Left cardiac atrium (tissue), 4 donors: ENCODE results near the gene TAS1R3. TPM values are rescaled to one million over a fixed set of nuclear protein-coding genes. Genes with fewer than 3 reads are reported as not detected.
A peak's percentile ranks its signal among the peaks of the same experiment; 100 is the strongest.

Experiments used
- ATAC-seq, 2 donors: fragments of 200-7000 bp; cut with Tn5 transposase; one replicate each; pipeline ENCODE4 v1.9.1; 2020; ENCODE audit warnings: mild to moderate bottlenecking in 2 of 2, moderate library complexity in 2 of 2
- DNase-seq: peaks from one replicate; pipeline ENCODE4 v3.0.0-alpha.2; 2020
- intact Hi-C, 2 donors: fragments of 100-400 bp; cut with DNase I; formaldehyde crosslinking; loops; one replicate each; pipeline versions ENCODE4 v1.14.1 to v1.15.1; 2022 to 2023
- total RNA-seq, 2 donors: library from RNA; stranded (reverse); fragmentation: NEBNext Ultra II Directional; extraction: Animal tissue kit (Norgen Biotek cat#: 25700); gene quantifications; one replicate each; pipeline ENCODE4 v1.2.1, GENCODE V29; 2021
- donor health status: DM: no; HTN: yes; CAD: no.
- donor health status: DM: no; HTN: yes; CAD: no; lungs with severe emphysema.
- donor health status: DM: yes; HTN: yes; CAD: no.
- donor health status: Dilated cardiomyopathy.

The TAS1R3 gene
- total RNA-seq, 2 donors from 2014 or later, result 0.44 to 0.65 TPM

DNA sequence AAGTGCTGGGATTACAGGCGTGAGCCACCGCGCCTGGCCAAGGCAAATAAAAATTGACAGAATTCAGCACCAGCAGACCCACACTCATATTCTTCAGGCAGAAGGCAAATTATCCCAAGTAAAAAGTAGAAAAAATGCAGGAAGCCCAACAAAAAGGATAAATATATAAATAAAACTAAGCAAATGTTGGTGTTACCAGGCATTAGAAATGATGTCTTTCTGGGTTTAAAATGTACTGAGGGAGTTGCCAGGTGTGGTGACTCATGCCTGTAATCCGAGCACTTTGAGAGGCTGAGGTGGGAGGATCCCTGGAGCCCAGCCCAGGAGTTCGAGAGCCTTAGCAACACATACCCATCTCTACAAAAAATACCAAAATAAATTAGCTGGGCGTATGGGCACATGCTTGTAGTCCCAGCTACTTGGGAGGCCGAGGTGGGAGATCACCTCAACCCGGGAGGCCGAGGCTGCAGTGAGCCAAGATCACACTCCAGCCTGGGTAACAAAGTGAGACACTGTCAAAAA lies 12.9 kb upstream of the TAS1R3 start:
- intact Hi-C loops, result no loop called here
- ATAC-seq, result peak; percentile 64 to 84

GRCh38 chr1:1318777-1319645 lies 12.1 kb upstream of the TAS1R3 start:
- DNase-seq (no peak), ATAC-seq (no peak)
- intact Hi-C loops, result no loop called here

More for the DNA sequence above, 12.9 kb upstream of the TAS1R3 start:
- peak; percentile 88 for DNase-seq

- no peak for DNase-seq
- intact Hi-C loops, result no loop called here
- no peak for ATAC-seq
Observed at GRCh38 chr1:1319646-1319941, 11.5 kb upstream of the TAS1R3 start.

DNA sequence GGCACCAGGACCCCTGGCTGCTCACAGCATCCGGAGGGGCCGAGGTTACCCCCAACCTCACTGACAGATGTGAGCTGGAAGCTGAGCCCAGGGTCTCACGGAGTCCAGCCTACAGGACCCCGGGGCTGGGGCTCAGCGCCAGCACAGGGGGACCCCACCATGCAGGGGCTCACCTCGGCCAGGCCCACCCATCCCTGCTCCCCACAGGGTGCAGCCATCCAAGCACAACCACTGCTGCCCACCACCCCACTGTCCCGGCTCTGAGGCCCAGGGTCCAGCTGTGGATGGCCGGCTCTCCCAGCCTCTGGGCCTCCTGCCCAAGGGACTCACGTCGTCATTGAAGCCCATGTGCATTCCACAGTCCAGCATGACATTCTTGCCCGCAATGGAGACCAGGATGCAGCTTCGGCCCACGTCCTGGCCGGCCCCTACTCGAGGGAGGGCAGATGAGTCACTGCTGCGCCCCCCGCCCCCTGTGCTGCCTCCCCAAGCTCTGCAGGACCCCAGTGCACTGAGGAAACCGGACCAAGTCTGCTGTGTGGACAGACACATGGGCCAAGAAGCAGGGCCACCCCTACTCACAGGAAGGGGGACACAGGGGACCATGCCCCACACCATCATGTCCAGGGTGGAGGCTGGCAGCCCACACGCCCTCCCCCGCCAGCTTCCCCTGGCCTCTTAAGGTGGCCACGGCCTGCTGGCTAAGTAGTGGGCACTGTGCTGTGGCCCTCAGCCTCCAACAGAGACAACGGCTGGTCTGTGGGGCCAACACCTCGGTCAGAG lies 10.2 kb upstream of the TAS1R3 start:
- ATAC-seq (no peak), DNase-seq (no peak)
- intact Hi-C loops, result no loop called here

- intact Hi-C loops, result no loop called here
- ATAC-seq (no peak), DNase-seq (no peak)
Observed at GRCh38 chr1:1321477-1321876, 9.6 kb upstream of the TAS1R3 start.

DNA sequence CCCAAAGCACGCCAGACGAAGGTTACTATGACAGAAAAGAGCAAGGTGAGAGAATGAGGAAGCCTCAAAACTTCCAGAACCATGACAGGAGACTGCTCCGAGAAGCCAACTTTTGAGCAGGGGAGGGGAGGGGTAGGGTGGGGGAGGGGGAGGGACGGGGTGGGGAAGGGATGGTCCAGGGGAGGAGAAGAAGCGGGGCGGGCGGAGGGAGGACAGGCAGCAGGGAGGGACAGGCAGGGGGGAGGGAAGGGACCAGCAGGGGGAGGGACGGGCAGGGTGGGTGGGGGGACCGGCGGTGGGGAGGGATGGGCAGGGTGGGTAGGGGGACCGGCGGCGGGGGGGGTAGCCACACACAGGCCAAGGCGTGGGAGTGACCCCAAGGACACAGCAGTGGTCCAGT lies 8.7 kb upstream of the TAS1R3 start:
- DNase-seq (no peak), ATAC-seq (no peak)
- intact Hi-C loops, result no loop called here

GRCh38 chr1:1322952-1323351 lies 8.1 kb upstream of the TAS1R3 start:
- DNase-seq, result no peak
- ATAC-seq, result no peak
- intact Hi-C loops, result no loop called here

GRCh38 chr1:1324084-1324523 lies 7.0 kb upstream of the TAS1R3 start:
- DNase-seq, result no peak
- ATAC-seq, result no peak
- intact Hi-C loops, result no loop called here

DNA sequence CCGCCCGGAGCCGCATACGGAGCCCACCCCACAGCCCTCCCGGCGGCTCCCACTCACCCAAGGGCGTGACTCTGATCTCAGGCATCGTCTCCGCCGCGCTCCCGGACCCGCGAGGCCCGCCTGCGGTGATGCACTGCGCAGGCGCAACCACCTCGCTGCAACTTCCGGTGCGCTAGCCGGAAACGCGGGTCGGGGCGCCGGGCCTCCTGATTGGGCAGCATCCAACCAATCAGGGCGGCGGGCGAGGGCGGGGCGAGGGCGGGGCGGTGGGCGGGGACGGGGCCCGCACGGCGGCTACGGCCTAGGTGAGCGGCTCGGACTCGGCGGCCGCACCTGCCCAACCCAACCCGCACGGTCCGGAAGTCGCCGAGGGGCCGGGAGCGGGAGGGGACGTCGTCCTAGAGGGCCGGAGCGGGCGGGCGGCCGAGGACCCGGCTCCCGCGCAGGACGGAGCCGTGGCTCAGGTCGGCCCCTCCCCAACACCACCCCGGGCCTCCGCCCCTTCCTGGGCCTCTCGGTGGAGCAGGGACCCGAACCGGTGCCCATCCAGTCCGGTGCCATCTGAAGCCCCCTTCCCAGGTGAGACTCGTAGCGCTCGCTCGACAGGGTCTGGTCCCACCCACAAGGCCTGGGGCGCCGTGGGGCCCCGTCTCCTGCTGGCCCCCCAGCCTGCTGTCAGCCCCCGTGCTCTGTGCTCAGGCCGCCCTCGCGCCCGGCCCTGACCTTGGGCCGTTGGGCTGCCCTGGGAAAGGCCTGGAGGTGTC lies 6.4 kb upstream of the TAS1R3 start, which contains the start of the genes CPTP and INTS11:
TSS of gene CPTP (plus strand) at position 279 of the 764 bp plus-strand sequence. CDS start 2,109 bp downstream, outside the sequence.
TSS of gene INTS11 (minus strand) at position 137 of the 764 bp plus-strand sequence. CDS start at position 85, 52 bp downstream.
- intact Hi-C loops, result no loop called here
- DNase-seq (peak; percentile 97), ATAC-seq (peak; percentile 87 to 93)

DNA sequence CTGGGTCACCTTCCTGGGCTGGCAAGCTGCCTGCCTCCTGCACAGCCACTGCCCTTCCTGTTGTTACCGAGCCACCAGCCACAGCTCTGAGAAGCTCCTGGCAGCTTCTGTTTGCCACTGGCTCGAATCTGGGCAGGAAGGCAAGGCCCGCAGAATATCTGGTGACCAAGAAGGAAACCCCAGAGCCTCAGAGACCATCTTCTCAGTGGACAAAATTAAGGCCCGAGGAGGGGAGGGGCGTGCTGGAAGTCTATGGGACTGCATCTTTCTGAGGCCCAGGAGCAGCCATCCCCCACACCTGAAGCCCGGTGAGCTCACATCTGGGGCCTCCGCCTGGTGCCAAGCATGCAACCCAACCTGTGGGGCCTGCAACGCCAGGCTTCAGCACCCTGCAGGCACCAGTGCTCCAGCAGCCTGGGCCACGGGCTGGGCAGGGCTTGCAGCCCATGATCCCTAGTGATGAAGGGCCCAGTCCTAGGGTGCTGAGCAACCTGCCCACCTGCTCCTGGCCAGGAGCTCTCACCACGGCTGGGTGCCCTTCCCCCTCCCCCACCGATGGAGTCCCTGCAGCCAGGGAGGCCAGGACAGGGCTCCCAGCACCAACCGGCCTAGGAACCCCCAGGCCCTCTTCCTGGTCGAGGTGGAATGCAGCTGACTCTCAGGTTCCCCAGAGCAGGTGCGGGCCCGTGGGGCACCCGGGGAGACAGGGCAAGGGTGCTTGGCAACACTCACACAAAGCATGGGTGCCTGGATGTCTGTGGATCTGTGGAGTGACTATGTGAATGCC lies 5.6 kb upstream of the TAS1R3 start:
- intact Hi-C loops, result no loop called here
- ATAC-seq (peak in 1 of 2 donors; percentile 38), DNase-seq (no peak)

DNA sequence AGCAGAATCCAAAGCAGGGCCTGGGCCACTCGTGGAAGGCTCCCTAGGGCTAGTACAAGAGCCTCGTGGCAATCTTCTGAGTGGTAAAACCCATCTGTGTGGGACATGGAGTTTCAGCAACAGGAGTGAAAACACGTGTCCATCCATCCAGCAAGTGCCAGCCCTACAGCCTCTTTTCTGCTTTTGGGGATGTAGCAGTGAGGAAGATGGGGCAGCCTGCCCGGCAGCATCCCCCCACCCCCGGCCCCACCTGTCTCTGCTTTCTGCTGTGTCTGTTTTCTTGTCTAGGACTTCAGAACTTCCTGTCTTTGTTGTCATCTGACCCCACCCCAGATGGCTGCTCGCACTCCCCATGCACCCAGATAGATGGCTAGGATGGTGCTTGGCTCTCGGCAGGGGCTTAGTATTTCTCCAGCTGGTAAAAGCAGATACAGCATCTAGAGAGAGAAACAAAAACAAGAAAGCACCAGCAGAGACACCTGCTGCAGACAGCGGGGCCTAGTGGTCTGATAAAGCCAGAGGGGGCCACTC lies 4.9 kb upstream of the TAS1R3 start:
- intact Hi-C loops, result no loop called here
- ATAC-seq, result no peak
- DNase-seq, result no peak

GRCh38 chr1:1327291-1327690 lies 3.8 kb upstream of the TAS1R3 start:
- intact Hi-C loops, result no loop called here
- no peak for ATAC-seq
- DNase-seq, result no peak

GRCh38 chr1:1328254-1328653 lies 2.8 kb upstream of the TAS1R3 start:
- no peak for DNase-seq
- ATAC-seq, result no peak
- intact Hi-C loops, result no loop called here

- no peak for DNase-seq
- no peak for ATAC-seq
- intact Hi-C loops, result no loop called here
Observed at GRCh38 chr1:1329304-1330210, 1.5 kb upstream of the TAS1R3 start.

- no peak for DNase-seq
- intact Hi-C loops, result no loop called here
- no peak for ATAC-seq
Observed at GRCh38 chr1:1330366-1331067, 563 bp upstream of the TAS1R3 start.

DNA sequence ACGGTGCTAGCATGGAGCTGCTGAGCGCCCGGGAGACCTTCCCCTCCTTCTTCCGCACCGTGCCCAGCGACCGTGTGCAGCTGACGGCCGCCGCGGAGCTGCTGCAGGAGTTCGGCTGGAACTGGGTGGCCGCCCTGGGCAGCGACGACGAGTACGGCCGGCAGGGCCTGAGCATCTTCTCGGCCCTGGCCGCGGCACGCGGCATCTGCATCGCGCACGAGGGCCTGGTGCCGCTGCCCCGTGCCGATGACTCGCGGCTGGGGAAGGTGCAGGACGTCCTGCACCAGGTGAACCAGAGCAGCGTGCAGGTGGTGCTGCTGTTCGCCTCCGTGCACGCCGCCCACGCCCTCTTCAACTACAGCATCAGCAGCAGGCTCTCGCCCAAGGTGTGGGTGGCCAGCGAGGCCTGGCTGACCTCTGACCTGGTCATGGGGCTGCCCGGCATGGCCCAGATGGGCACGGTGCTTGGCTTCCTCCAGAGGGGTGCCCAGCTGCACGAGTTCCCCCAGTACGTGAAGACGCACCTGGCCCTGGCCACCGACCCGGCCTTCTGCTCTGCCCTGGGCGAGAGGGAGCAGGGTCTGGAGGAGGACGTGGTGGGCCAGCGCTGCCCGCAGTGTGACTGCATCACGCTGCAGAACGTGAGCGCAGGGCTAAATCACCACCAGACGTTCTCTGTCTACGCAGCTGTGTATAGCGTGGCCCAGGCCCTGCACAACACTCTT lies 1.1 kb downstream of the TAS1R3 start:
- ATAC-seq, result no peak
- no peak for DNase-seq
- intact Hi-C loops, result no loop called here
